GM18498 (cell line): ENCODE data around the gene SMAD7.

ENCODE experiments used
- ATAC-seq: cut with Tn5 transposase; IDR thresholded peaks from one replicate; pipeline ENCODE4 v1.9.1; 2021; ENCODE audit warnings: mild to moderate bottlenecking, moderate library complexity; ENCODE audit not compliant: unreplicated experiment

SMAD7 gene

DNA sequence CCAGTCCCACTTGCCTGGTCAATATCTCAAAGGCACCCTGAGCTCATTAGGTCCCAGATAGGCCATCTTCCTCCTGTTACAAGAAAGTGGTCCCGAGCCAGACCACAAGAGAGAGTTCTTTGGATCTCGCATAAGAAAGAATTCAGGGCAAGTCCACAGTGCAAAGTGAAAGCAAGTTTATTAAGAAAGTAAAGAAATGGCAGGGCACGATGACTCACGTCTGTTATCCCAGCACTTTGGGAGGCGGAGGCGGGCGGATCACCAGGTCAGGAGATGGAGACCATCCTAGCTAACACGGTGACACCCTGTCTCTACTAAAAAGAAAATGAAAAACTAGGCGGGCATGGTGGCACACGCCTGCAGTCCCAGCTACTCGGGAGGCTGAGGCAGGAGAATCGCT lies 10.8 kb upstream of the SMAD7 start:
- no peak for ATAC-seq

DNA sequence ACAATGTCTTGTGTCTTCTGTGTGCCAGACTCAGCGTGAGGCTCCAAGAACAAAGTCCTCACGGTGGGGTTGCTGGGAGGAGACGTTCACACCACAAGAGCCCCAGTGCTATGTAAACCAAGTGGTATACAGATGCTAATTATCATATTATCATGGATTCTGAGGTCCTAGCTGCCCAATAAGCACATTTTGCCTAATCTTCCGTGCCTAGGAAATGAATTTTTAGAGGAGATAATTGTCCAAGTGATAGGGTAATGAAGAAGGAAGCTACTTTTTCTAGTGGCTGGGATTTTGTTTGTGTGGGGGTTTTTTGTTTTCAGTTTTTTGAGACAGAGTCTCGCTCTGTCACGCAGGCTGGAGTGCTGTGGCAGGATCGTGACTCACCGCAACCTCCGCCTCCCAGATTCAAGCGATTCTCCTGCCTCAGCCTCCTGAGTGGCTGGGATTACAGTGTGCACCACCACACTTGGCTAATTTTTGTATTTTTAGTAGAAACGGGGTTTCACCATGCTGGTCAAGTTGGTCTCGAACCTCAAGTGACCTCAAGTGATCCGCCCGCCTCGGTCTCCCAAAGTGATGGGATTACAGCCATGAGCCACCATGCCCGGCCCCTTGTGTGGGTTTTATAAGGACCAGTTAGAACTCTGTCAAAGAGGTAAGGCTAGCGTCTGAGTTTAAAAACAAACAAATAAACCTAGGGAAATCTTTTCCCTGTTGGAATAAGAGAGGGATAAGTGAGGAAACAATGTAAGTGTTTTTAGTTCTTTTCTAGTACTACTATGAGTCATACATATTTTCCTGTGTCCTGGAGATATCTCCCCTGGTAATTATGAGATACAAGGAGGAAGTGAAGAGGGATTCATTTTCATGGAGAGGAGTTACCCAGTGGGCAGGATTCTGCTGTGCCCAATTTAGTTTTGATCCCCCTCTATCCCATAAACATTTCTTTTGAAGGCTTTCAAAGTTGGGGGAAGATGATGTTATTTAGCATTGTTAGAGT lies 9.5 kb upstream of the SMAD7 start:
- no peak for ATAC-seq

DNA sequence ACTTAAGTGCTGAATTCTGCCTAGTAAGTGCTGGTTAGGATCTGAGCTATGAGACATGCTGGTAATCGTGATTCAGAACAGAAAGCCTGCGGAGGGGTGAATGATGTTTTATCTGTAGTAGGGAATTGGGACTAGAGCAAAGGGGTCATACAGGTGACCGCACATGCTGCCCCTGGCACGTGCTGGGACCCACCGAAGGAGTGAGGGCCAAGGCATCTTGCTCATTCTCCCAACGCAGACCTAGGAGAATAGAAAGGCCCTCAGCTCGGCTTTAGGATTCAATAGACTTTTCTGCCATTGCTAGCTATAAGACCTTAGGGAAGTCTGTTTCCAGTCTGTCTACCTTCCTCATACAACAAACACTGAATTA lies 8.8 kb upstream of the SMAD7 start:
- no peak for ATAC-seq

DNA sequence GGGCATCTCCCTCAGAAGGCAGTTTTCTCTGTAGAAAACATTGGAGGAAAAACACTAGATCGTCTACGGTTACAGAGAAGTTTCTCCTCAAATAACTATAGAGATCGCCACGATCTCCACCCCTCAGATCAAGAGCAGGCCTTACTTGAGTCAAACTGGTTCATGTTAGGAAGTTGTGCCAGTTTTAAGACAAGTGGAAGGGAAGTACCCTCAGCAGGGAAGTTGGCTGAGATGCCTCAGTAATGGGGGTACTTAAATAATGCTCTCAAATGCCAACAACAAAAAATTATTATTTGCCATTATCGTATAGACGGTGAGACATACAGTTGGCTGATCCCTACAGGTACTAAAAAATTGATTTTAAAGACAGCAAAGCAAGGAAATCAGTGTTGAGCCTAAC lies 8.2 kb upstream of the SMAD7 start:
- no peak for ATAC-seq

DNA sequence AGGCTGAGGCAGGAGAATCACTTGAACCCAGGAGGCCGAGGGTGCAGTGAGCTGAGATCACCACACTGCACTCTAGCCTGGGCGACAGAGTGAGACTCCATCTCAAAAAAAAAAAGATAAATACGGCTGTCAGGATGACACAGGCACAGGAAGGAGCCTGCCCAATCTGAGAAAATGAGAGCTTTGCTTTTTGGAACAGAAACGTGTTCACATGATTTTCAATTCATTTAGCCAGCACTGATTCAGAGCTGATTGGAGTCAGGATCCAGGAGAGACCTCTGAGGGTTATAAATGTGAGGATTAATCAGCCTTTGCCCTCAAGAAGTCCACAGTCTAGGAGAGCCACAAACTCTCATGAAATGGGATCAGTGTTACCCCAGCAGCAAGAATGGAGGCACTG lies 6.9 kb upstream of the SMAD7 start:
- ATAC-seq, result no peak

DNA sequence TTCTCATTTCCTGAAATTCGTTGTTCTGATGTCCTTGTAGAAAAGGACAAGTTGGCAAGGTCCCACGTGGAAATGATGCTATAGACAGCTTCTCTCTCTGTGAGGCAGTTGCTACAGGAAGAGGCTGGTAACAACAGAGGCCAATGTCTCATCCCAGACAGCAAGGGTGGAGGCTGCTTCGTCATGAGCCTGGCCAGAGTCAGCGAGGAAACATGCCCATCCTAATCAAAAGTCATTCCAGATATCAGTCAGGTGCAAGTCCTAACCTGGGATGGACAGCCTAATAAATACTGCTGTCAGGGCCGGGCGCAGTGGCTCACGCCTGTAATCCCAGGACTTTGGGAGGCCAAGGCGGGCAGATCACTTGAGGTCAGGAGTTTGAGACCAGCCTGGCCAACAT lies 6.4 kb upstream of the SMAD7 start:
- ATAC-seq, result no peak

DNA sequence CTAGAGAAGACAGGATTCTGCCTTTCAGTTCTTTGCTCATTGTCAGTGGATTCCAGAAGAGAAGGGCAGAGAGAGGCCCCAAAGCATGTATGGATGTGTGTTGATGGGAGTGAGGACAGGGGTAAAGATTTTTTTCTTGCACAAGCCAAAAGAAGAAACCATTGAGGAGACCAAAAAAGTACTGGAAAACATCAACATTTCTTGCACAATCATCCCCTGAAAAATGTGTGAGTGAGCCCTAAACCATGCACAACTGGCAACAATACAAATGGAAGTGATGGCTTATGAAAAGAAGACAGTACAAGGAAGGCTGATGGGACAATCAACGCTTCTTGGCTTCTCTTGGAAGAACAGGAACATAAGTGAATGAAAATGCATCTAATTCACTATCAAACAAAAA lies 5.6 kb upstream of the SMAD7 start:
- no peak for ATAC-seq

DNA sequence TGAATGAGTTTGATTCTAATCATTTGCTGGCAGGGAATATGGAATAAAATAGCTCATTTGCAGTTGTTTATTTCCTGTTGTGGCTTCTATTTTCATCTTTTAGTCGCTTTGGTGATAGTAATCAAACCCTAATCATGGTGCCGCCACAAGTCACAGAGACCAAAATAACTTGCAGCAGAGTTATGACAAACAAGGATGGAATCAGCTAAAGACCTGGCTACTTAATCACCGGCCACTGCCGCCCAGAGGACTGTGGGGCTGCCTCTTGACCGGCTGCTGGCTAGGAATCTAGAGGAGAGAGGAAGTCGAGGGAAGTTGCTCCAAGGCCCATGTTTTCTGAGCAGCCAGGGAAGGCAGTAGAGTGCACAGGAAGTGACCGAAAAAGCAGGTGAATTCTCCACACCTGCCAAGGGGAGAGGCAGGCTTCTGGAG lies 5.1 kb upstream of the SMAD7 start:
- no peak for ATAC-seq

DNA sequence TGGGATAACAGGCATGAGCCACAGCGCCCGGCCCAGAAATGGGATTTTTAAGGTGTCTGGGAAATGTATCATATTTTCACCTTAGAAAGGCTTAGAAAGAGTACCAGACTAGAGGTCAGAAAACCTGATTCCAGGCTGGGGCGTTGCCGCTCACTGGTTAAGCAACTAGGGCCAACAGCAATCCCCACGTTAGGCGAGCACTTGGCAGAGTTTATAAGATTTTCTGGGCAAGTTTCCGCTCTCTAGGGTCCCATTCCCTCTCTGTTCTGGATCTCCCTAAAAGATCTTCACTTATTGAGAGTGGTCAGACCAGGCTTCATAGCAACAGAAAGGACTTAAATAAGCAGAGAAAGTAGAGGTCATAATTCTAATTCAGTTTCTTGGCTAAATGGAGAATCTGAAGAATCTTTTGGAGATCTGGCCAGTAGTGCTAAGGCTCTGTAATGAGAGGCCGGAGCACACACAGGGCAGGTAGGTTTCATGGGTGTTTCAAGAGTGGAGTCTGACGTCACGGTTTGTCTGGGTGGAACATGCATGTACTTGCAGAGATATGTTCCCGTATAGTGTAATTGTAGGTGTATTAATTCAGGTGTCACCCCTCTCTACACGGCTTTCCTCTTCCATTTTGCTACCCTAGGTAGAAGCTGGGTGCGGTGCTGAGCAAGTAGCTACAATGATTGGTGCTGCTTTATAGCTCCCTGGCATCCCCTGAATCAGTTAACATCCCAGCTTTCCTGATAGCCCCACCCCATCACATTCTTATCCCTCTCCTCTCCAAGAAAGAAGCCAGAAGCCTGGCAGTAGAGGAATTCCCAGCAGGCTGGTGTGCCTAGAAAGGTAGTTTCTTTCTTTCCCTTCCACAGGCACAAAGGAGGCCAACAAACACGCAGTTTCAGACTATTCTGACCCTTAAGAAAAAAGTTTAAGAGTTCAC lies 4.4 kb upstream of the SMAD7 start:
- ATAC-seq, result no peak

DNA sequence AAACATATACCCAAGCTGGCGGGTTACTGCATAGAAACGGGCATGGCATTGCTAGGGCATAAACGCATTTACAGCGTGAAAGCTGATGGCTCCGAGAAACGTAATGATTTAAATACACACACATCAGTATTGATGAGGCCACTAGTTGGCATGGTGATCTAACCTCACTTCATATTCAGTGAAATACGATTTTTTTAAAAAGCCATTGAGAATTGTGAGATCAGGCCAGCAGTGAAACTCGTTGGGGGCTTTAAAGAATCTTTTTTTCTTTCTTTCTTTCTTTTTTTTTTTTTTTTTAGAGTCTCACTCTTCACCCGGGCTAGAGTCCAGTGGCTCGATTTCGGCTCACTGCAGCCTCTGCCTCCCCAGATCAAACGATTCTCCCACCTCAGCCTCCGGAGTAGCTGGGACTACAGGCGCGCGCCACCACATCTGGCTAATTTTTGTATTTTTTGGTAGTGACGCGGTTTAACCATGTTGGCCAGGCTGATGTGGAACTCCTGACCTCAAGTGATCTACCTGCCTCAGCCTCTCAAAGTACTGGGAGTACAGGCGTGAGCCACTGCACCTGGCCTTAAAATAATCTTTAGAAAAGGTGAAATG lies 2.4 kb upstream of the SMAD7 start:
- no peak for ATAC-seq

DNA sequence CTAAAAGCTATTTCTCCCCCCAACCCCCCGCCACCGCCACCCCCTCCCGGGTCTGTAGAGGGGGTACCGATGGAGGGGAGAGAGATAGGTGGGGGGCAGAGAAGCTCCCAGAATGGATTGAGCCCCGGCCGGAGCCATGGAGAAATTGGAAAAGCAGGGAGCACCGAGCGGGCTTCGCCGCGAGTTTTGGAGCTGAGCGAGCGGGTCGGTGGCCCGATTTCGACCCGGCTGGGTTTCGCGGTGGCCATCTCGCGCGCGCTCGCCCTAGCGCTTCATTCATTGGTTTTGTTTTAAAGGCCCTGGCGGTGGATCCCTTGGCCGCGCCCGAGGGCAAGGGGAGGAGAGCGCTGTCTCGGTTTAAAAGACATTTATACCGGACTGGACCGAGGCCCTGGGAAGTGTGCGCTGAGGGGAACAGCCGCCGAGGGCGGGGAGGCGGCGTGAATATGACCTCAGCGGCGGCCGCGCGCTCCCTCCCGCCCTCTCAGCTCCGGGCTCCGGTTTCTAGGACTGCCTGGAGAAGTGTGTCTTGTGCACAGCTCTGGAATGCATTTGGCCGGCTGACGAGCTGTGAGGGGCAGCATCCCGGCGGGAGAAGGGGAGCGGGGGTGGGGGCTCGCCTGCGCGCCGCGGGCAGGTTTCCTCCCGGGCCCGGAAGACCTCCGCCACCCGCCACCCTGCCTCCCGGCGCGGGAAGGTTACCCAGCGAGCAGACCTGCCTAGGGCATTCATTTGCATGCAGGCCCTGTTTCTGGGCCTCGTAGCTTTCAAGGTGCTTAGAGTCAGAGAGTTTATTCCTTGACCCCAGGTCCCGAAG lies 1.7 kb upstream of the SMAD7 start:
- peak; percentile 37 for ATAC-seq

DNA sequence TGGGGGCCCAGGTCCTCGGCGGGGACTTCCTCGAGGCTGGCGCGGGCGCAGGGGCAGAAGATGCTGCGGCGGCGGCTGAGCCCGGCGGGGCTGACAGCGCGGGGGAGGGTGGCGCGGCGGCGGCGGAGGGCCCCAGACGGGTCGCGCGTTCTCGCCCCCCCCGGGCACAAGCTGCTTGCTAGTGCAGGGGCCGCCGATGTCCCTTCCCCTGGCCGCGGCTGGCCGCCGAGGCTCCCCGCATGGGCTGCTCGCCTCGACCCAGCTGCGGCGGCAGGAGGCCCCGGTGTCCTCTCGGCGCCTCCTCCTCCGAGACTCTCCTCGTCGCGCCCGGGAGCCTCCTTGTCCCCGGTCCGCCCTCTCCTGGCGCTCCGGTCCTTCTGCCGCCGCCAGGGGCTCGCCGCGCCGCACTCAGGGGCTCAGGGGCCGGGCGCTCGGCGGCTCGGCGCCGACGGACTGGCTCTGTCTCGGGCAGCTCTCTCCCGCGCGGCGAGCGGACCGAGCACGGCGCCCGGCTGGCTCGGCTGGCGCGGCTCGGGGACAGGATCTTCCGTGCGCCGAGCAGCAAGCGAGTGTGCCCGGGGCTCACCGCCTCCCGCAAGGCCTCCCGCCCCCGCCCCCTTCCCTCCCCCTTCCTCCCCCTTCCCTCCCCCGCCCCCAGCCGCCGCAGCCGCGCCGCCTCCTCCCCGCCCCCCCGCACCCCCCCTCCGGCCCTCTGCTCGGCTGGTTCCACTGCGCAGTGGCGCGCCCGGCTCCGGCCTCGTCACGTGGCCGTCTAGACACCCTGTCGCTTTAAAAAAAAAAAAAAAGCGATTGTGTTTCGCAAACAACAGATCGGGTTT lies 902 bp upstream of the SMAD7 start:
- ATAC-seq, result peak; percentile 51

DNA sequence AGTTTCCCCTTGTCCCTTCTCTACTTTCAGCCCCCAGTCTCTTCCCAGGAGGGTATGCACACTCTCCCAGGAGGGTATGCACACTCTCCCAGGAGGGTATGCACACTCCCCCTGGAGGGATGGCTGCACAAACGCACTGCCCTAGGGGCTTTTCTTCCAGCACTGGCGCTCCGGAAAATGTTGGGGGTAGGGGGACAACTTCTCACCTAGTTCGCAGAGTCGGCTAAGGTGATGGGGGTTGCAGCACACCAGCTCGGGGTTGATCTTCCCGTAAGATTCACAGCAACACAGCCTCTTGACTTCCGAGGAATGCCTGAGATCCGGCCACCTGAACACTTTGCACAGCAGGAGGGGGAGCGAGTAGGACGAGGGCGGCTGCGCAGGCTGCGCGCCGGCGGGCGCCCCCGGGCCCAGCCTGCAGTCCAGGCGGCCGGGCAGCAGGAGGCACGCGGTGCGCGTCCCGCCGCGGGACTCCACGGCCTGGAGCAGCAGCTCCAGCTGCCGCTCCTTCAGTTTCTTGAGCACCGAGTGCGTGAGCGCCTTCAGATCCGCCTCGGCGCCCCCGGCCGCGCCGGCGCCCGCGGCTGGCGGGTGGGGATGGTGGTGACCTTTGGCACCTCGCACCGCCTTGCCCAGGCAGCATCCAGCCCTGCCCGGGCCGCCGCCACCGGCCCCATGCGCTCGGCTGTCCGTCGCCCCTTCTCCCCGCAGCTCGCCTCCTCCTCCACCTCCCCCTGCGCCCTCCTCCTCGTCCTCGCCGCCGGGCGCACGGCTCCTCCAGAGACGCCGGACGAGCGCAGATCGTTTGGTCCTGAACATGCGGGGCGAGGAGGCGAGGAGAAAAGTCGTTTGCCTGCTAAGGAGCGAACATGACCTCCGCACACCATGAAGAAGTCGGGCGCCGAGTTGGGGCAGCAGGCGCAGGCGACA lies 894 bp downstream of the SMAD7 start:
- ATAC-seq, result no peak

DNA sequence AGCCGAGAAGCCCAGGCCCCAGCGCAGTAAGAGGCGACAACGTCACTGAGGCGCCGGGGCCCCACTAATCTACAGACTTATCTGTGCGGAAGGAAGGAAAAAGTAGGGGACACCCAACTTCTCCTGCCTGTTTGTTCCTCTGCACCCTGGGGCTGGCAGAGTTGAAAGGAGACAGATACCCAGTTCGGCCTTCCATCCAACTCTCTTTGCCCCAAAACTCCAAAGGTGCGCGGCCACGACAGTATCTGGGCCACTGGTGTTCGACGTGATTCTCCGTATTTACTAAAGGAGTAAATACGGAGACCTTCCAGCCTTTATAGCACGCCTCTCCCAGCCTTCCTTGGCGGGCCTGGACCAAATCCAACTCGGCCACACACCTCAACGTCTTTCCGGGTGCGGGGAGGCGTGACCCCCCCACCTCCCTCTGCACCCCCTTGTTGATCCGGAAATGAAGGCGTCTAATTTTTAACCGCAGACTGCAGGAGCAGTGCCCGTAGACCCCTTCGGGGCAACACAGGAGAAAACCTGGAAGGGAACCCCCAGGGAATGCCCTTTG lies 1.6 kb downstream of the SMAD7 start:
- no peak for ATAC-seq

DNA sequence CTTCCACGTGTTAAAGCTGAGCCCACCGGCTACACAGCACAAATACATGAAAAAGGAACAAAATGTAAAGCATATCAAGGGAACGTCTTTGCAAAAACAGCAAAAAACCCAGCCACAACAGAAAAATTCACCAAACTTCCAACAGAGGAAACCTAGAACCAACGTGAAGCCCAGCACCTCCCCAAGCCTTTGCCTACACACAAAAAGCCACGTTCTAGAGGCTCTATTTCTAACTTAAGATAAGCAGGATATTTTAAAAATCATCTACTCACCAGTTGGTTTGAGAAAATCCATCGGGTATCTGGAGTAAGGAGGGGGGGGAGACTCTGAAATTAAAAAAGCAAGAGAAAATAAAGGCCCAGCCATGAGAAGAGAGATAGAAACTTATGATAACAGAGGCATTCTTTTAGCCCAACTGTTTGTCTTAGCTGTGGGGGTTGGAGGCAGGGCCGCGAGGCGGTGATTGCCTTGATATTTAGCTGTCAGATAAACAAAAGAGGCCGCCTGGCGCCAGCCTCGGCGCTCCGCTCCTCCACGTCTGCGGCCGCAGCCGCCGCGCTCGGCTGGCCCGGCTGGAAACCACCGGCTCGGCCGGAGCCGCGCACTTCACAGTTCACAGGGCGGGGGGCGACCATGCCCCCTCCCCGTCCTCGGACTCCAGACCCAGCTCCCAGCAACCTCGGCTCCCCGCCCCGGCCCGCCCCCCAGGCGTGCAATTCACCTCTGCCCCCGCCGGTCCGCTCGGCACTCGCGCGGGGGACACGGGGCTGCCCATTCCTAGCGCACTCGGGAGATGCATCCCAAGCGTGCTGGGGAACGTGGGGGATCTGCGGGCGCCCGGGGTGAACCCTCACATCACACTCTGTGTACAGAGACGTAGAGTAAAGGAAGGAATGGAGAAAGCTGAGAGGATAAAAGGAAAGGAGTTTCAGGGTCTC lies 2.4 kb downstream of the SMAD7 start:
- ATAC-seq, result no peak

DNA sequence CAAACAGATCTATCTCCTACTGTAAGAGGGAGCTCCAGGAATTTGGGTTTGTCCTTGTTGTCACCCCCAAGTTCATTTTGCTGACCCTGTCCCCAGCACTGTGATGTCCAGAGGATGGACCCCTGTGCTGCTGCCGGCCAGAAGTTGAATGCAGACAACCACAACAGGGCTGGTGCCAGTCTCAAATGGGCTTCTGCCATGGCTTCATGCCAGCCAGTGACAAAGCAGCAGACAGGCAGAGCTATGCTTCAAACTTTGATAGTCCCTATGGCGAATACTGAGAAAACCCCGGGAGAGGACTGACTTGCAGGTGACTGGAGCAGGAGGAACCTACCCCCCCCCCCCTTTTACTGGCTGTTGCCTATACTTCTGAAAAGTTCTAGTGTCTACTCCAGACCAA lies 3.2 kb downstream of the SMAD7 start:
- no peak for ATAC-seq

DNA sequence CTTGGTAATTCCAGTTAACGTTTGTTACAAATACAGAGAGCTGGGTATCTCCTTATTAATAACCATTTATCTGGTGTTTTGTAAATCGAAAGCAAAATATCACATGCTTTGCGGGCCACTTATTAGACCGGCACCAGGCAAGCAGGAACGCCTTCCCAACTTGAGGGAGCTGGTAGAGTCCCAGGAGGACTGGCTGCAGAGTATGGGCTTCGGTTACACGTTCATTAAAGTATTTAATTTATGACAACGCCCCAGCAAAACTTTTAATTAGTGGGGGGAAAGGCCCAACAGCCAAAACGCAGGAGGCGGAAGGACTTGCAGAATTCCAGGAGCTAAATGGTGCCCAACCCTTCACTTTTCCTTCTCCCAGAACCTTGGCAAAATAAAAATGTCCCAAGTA lies 3.7 kb downstream of the SMAD7 start:
- no peak for ATAC-seq
